Ovary (tissue), 9 donors: ENCODE data around the gene HPCAL1. TPM values are rescaled to one million over a fixed set of nuclear protein-coding genes. Genes with fewer than 3 reads are reported as not detected.

ENCODE experiments used
- DNase-seq, 5 donors: peaks; one replicate each; pipeline ENCODE4 v3.0.0-alpha.2; 2019 to 2020
- H3K27ac ChIP-seq, 2 donors: fragments of 200-600 bp; one replicate each; pipeline versions ENCODE4 v1.5.1 to v1.8.0; 2019 to 2022
- H3K27me3 ChIP-seq: fragments of 200-600 bp; one replicate; pipeline ENCODE4 v1.8.0; 2022
- H3K36me3 ChIP-seq: fragments of 200-600 bp; sonication (generic); one replicate; pipeline ENCODE4 v1.5.1; 2019
- H3K4me1 ChIP-seq: one replicate; pipeline ENCODE4 v1.8.1; 2013; ENCODE audit warnings: mild to moderate bottlenecking, moderate library complexity; ENCODE audit not compliant: insufficient read depth
- H3K4me3 ChIP-seq: fragments of 200-600 bp; sonication (generic); one replicate; pipeline ENCODE4 v1.5.1; 2017
- H3K9me3 ChIP-seq, 2 donors: fragments of 200-600 bp in 1 of 2; sonication (generic) in 1 of 2; one replicate each; pipeline versions ENCODE4 v1.5.1 to v1.8.1; 2013 to 2019; ENCODE audit warnings: mild to moderate bottlenecking in 1 of 2, moderate library complexity in 1 of 2
- EP300 ChIP-seq: sonication (generic); formaldehyde crosslinking; IDR thresholded peaks from one replicate; pipeline ENCODE4 v1.6.1; 2017; ENCODE audit warnings: antibody characterized with exemption
- POLR2A ChIP-seq: fragments of 450-650 bp; IDR thresholded peaks from one replicate; pipeline ENCODE4 v1.6.1; 2017; ENCODE audit warnings: antibody characterized with exemption, mild to moderate bottlenecking, moderate library complexity
- WGBS, 3 donors: extraction: QIAGEN DNeasy Blood & Tissue Kit in 1 of 3; methylation state at CpG; one replicate each; pipeline versions ENCODE4 v1.1.5 to v1.1.7; 2013 to 2017; 5-methylcytosine and 5-hydroxymethylcytosine counted together
- intact Hi-C, 4 donors: fragments of 100-400 bp; cut with DNase I; formaldehyde crosslinking; loops; one replicate each; pipeline versions ENCODE4 v1.11.0 to v1.15.1; 2022 to 2023
- polyA plus RNA-seq, 2 donors: library from polyadenylated mRNA; stranded (reverse); fragments of 200-250 nt in 1 of 2; fragments of 350-450 nt in 1 of 2; fragmentation: Illumina TruSeq in 1 of 2; extraction: RNeasy Lipid Tissue Mini Kit (QIAGEN cat#74804) in 1 of 2; gene quantifications; one replicate each; pipeline ENCODE4 v1.2.3, GENCODE V29; 2013 to 2014
- total RNA-seq, 7 donors: library from RNA; depleted of rRNA in 2 of 7; stranded (reverse); fragments of >200 nt in 2 of 7; fragmentation: NEBNext Ultra II Directional in 3 of 7; extraction: Animal tissue kit (Norgen Biotek cat#: 25700) in 3 of 7; gene quantifications; one replicate each; pipeline versions ENCODE4 v1.1.0 to v1.2.4, GENCODE V29; 2016 to 2023
- TF ChIP-seq, protein P1 (sequence below), 3 donors: fragments of 450-650 bp in 2 of 3; fragments of 200-600 bp in 1 of 3; IDR thresholded peaks; one replicate each; pipeline versions ENCODE4 v1.5.1 to v1.8.0; 2016 to 2022; ENCODE audit warnings: antibody characterized with exemption in 3 of 3, mild to moderate bottlenecking in 1 of 3
- donor health status: DM: no; HTN: no; CAD: no; lungs with moderate emphysema.
- donor health status: DM: no; HTN: no; CAD: no.
- donor health status: Bipolar disorder and iron deficiency.
- donor health status: DM: yes; HTN: yes; CAD: no.
- donor health status: DM: no; HTN: no; CAD: no.
- donor health status: DM: yes; HTN: yes; CAD: no.

The HPCAL1 gene
- total and polyA plus RNA-seq, 9 donors, result 11.4 to 69.5 (median 18.5) TPM

- no peaks in the 10 kb centered on the region for H3K27me3 ChIP-seq
- no peaks in the 10 kb centered on the region for H3K9me3 ChIP-seq
- H3K4me3 ChIP-seq, result no peak overlapping the region
- WGBS, 3 donors, result 86 to 88% (median 87%) methylated on average over 40 of the region's 40 CpGs
- H3K27ac ChIP-seq, result no peak overlapping the region
- DNase-seq, result no peak
- intact Hi-C loops, result no loop called here
- TF ChIP-seq, protein P1, sequence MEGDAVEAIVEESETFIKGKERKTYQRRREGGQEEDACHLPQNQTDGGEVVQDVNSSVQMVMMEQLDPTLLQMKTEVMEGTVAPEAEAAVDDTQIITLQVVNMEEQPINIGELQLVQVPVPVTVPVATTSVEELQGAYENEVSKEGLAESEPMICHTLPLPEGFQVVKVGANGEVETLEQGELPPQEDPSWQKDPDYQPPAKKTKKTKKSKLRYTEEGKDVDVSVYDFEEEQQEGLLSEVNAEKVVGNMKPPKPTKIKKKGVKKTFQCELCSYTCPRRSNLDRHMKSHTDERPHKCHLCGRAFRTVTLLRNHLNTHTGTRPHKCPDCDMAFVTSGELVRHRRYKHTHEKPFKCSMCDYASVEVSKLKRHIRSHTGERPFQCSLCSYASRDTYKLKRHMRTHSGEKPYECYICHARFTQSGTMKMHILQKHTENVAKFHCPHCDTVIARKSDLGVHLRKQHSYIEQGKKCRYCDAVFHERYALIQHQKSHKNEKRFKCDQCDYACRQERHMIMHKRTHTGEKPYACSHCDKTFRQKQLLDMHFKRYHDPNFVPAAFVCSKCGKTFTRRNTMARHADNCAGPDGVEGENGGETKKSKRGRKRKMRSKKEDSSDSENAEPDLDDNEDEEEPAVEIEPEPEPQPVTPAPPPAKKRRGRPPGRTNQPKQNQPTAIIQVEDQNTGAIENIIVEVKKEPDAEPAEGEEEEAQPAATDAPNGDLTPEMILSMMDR (IDR thresholded peaks at IDR 0.05), result no peak
- TF ChIP-seq POLR2A (no peak), EP300 (no peak)
- peaks cover 2% of the 10 kb centered on the region for H3K4me1 ChIP-seq
- no peaks in the 10 kb centered on the region for H3K36me3 ChIP-seq
These were observed 124.3 kb downstream of the HPCAL1 start for GRCh38 chr2:10426726-10427617.

- TF ChIP-seq POLR2A, result no peak
- TF ChIP-seq, protein P1 (IDR thresholded peaks at IDR 0.05), result no peak
- TF ChIP-seq EP300, result no peak
- intact Hi-C loops, result no loop called here
- Histone ChIP-seq H3K9me3 (no peaks in the 10 kb centered on the region), H3K27me3 (no peaks in the 10 kb centered on the region), H3K4me3 (no peak overlapping the region), H3K36me3 (no peaks in the 10 kb centered on the region), H3K4me1 (peaks cover 2% of the 10 kb centered on the region), H3K27ac (no peak overlapping the region)
- WGBS, 3 donors, result 21 to 31% (median 27%) methylated on average over 17 of the region's 17 CpGs
- no peak for DNase-seq
These were observed 124.9 kb downstream of the HPCAL1 start for GRCh38 chr2:10427618-10427949.

DNA sequence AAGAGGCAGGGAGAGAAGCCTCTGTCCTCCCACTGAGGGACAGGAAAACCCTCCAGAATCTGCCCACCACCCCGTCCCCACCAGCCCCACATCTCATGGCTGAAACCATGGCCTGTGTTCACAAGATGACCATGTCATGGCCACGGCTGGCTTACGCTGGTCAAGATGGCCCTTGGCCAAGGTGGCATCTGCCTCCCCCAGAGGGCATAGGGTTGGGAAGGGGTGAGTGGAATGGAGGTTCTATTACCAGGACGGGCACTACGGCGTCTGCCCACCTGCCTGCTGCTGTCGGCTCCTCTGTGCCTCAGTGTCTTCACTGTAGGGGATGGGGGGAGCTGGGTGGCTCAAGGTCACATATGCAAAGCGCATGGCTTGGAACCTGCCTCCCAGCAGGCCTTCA is 125.7 kb downstream of the HPCAL1 start:
- H3K27me3 ChIP-seq, result no peaks in the 10 kb centered on the region
- DNase-seq, result no peak
- H3K4me1 ChIP-seq, result peaks cover 2% of the 10 kb centered on the region
- 93% methylated on average over 8 of the region's 8 CpGs for WGBS, 3 donors
- H3K36me3 ChIP-seq, result no peaks in the 10 kb centered on the region
- intact Hi-C loops, result no loop called here
- no peak overlapping the region for H3K4me3 ChIP-seq
- H3K27ac ChIP-seq, result no peak overlapping the region
- no peaks in the 10 kb centered on the region for H3K9me3 ChIP-seq
- TF ChIP-seq, protein P1 (IDR thresholded peaks at IDR 0.05), result no peak
- TF ChIP-seq POLR2A (no peak), EP300 (no peak)

DNA sequence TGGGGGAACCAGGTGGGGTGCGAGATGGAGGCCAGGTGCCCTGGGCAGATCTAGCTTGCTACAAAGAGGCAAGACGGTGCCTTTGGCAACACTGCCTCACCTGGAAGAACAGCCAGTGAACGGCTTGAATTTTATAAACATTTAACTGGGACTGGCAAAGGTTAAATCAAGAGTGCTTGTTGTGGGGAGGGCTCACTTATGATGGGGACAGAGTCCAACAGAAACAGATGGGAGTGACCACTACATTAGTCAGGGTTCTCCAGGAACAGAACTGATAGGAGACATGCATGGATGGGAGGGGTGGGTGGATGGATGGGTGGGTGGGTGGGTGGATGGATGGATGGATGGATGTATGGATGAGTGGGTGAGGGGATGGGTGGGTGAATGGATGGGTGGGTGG is 126.2 kb downstream of the HPCAL1 start:
- H3K27ac ChIP-seq, result no peak overlapping the region
- WGBS, 3 donors, result 69 to 77% (median 74%) methylated on average over 3 of the region's 3 CpGs
- H3K4me1 ChIP-seq, result peaks cover 2% of the 10 kb centered on the region
- no peaks in the 10 kb centered on the region for H3K9me3 ChIP-seq
- no peaks in the 10 kb centered on the region for H3K36me3 ChIP-seq
- intact Hi-C loops, result no loop called here
- H3K27me3 ChIP-seq, result no peaks in the 10 kb centered on the region
- H3K4me3 ChIP-seq, result no peak overlapping the region
- TF ChIP-seq POLR2A (no peak), EP300 (no peak)
- TF ChIP-seq, protein P1 (IDR thresholded peaks at IDR 0.05), result no peak
- DNase-seq, result no peak
